Calu3 (cell line): ENCODE results near the gene DSCAM. TPM values are rescaled to one million over a fixed set of nuclear protein-coding genes. Genes with fewer than 3 reads are reported as not detected.

Experiments
- BruUV-seq: library from RNA; stranded (reverse); fragments of 400-500 nt; replicated peaks from 2 replicates; lab custom pipeline; 2021; lab: Mats Ljungman, UMichigan
- CTCF ChIA-PET: fragments of 300-600 bp; sonication (Branson Sonifier 250); formaldehyde crosslinking; loops from one replicate; lab custom pipeline; 2022; ENCODE audit warnings: antibody characterized with exemption; lab: Charles Lee
- DNase-seq: peaks from one replicate; pipeline ENCODE4 v3.0.0; 2022
- H3K27ac Mint-ChIP-seq: one replicate; pipeline ENCODE4 v1.8.0; 2022; ENCODE audit warnings: mixed read lengths; ENCODE audit not compliant: unreplicated experiment
- H3K27me3 Mint-ChIP-seq: one replicate; pipeline ENCODE4 v1.8.0; 2022; ENCODE audit warnings: mixed read lengths; ENCODE audit not compliant: unreplicated experiment
- H3K36me3 Mint-ChIP-seq: one replicate; pipeline ENCODE4 v1.8.0; 2022; ENCODE audit warnings: mild to moderate bottlenecking, moderate library complexity, mixed read lengths; ENCODE audit not compliant: insufficient read depth, unreplicated experiment
- H3K4me1 Mint-ChIP-seq: one replicate; pipeline ENCODE4 v1.8.0; 2022; ENCODE audit warnings: mild to moderate bottlenecking, low read depth, mixed read lengths; ENCODE audit not compliant: unreplicated experiment
- H3K4me3 Mint-ChIP-seq: one replicate; pipeline ENCODE4 v1.8.0; 2022; ENCODE audit warnings: mild to moderate bottlenecking, low read depth, moderate library complexity, mixed read lengths; ENCODE audit not compliant: unreplicated experiment
- H3K9me3 Mint-ChIP-seq: one replicate; pipeline ENCODE4 v1.8.0; 2022; ENCODE audit warnings: low read depth, mixed read lengths; ENCODE audit not compliant: unreplicated experiment
- intact Hi-C: fragments of 100-400 bp; cut with micrococcal nuclease; formaldehyde crosslinking; loops from one replicate; pipeline ENCODE4 v1.10.0; 2022; ENCODE audit not compliant: unreplicated experiment
- total RNA-seq: library from RNA; stranded (reverse); gene quantifications from 2 replicates; pipeline ENCODE4 v1.2.3, GENCODE V29; 2022
- TF ChIP-seq, protein P1 (sequence below): fragments of 200-600 bp; IDR thresholded peaks from one replicate; pipeline ENCODE4 v1.8.0; 2022; ENCODE audit warnings: antibody characterized with exemption; ENCODE audit not compliant: unreplicated experiment

Gene DSCAM
- total RNA-seq, 1 experiment from 2014 or later: not detected

DNA sequence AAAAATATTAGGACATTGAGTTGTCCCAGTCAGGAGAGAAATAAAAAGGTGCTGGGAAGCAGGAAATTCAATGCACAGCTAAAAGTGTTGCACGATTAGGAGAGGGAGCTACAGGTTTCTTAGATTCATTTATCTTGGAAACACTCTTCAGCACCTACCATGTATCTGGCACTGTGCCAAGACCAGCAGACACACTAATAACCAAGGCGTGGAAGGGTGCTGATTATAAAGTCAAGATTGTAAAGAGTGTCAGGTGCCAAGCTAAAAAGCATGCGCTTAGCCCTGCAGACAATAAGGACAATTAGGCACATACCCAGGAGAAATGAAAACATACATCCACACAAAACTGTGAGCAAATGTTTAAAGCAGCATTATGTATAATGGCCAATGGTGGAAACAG lies 129.9 kb downstream of the DSCAM start:
- no TSS peak for BruUV-seq
- H3K4me1 Mint-ChIP-seq: no peaks in the 10 kb centered on the region
- TF ChIP-seq, protein P1, sequence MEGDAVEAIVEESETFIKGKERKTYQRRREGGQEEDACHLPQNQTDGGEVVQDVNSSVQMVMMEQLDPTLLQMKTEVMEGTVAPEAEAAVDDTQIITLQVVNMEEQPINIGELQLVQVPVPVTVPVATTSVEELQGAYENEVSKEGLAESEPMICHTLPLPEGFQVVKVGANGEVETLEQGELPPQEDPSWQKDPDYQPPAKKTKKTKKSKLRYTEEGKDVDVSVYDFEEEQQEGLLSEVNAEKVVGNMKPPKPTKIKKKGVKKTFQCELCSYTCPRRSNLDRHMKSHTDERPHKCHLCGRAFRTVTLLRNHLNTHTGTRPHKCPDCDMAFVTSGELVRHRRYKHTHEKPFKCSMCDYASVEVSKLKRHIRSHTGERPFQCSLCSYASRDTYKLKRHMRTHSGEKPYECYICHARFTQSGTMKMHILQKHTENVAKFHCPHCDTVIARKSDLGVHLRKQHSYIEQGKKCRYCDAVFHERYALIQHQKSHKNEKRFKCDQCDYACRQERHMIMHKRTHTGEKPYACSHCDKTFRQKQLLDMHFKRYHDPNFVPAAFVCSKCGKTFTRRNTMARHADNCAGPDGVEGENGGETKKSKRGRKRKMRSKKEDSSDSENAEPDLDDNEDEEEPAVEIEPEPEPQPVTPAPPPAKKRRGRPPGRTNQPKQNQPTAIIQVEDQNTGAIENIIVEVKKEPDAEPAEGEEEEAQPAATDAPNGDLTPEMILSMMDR: no peak
- H3K36me3 Mint-ChIP-seq: no peaks in the 10 kb centered on the region
- H3K27me3 Mint-ChIP-seq: no peaks in the 10 kb centered on the region
- H3K9me3 Mint-ChIP-seq: peaks cover 19% of the 10 kb centered on the region
- no peak overlapping the region for H3K4me3 Mint-ChIP-seq
- intact Hi-C loops: no loop called here
- DNase-seq: no peak
- no peak overlapping the region for H3K27ac Mint-ChIP-seq
- CTCF ChIA-PET: no interaction called here

DNA sequence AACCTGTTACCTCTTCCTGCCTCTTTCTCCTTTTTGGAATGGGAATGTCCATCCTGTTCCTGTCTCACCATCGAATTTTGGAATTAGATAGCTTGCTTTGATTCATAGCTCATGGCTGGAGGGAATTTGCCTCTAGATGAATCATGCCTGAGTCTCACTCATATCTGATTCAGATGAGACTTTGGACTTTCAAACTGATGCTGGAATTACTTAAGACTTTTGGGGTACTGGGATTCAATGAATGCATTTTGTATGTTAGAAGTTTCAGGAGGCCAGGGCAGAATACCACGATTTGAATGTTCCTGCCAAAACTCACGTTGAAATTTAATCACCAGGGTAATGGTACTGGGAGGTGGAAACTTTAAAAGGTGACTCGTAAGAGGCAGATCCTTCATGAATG lies 132.4 kb downstream of the DSCAM start:
- Mint-ChIP-seq H3K27me3 (no peaks in the 10 kb centered on the region), H3K4me1 (no peaks in the 10 kb centered on the region), H3K36me3 (no peaks in the 10 kb centered on the region), H3K27ac (no peak overlapping the region), H3K9me3 (peaks cover 14% of the 10 kb centered on the region), H3K4me3 (no peak overlapping the region)
- intact Hi-C loops: no loop called here
- BruUV-seq: no TSS peak
- DNase-seq: no peak
- TF ChIP-seq, protein P1: no peak
- CTCF ChIA-PET: interaction anchor here (0.6 kb wide), 1 partner anchor 252 kb away, joined by 6 read pairs; no protein-coding TSS in a partner anchor

DNA sequence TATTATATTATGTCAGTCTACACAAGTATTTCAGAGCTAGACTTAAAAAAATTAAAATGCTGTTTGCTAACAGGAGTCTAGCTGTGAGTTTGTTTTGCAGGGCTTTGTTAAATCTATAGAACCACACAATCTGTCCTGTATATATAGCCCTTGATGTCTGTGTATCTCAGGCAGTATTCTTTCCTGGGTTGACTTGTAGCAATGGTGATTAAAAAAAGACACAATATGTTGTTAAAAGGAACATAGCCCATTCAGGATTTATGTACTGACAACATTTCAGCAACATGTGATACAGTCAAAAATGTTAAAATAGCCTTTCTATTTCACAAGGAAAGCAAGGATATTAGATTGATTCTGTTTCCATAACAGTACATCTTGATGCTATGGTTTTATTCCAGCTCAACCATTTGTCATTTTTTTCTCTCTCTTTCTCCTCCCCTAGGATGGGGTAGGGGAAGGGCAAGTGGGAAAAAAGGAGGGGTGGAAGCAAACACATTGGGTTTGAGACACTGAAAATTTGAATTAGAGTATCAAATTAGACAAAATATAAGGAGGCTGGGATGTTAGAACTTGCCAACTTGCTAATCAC lies 139.2 kb downstream of the DSCAM start:
- TF ChIP-seq, protein P1: no peak
- H3K4me3 Mint-ChIP-seq: no peak overlapping the region
- CTCF ChIA-PET: no interaction called here
- no peaks in the 10 kb centered on the region for H3K36me3 Mint-ChIP-seq
- H3K27ac Mint-ChIP-seq: no peak overlapping the region
- BruUV-seq: no TSS peak
- H3K27me3 Mint-ChIP-seq: no peaks in the 10 kb centered on the region
- H3K4me1 Mint-ChIP-seq: no peaks in the 10 kb centered on the region
- H3K9me3 Mint-ChIP-seq: peaks cover 7% of the 10 kb centered on the region
- no peak for DNase-seq
- intact Hi-C loops: no loop called here

DNA sequence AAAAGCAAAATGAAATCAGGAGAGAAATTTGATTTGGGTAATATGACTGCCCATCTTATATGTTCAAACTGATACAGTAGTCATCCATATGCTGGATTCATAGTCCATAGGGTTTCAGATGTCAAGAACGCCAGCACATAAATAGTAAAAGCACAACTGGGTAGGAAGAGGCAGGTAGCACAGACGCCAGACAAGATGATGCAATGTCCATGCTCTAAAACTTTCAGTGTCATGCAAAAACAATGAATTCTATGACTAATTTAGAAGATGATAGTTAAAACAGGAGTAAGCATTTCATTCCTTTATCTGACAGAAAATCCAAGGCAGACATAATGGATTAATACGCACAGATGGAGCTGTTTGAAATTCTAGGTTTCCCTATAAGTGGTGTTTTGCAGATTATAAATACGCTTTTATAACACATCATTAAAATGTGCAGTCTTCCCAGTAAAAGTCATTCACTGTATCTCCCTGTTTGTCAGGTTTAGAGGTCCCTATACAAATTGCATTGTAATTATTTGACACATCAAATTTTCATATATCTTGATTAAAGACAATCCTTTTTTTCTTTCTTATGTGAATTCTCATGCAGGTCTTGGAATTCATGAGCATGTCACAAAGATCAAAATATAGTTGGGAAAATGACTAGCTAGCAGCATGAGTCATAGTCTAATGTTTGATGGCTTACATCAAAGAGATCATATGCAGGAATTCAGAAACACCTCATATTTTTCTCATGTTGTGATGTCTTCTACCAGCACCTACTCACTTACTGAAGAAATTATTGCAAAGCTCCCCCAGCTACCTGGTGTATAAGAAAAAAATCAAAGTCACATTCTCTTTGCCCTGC lies 139.9 kb downstream of the DSCAM start:
- no peaks in the 10 kb centered on the region for H3K4me1 Mint-ChIP-seq
- peaks cover 5% of the 10 kb centered on the region for H3K9me3 Mint-ChIP-seq
- DNase-seq: no peak
- intact Hi-C loops: no loop called here
- no TSS peak for BruUV-seq
- no peak overlapping the region for H3K4me3 Mint-ChIP-seq
- H3K36me3 Mint-ChIP-seq: no peaks in the 10 kb centered on the region
- H3K27ac Mint-ChIP-seq: no peak overlapping the region
- no peaks in the 10 kb centered on the region for H3K27me3 Mint-ChIP-seq
- TF ChIP-seq, protein P1: no peak
- CTCF ChIA-PET: no interaction called here
